Retinal pigment epithelial cell (primary cell): Measurements from ENCODE around the gene BPIFA3.

Experiments used
- DNase-seq: peaks from one replicate; pipeline ENCODE4 v3.0.0-alpha.2; 2010; ENCODE audit warnings: low read depth
- H3K4me3 ChIP-seq: 2 replicates; pipeline ENCODE4 v1.5.1; 2011; ENCODE audit warnings: mild to moderate bottlenecking, low read length, control low read depth, moderate library complexity
- CTCF ChIP-seq: conservative IDR thresholded peaks from 2 replicates; pipeline ENCODE4 v1.5.1; 2011; ENCODE audit warnings: low read depth, low read length, control low read depth, inconsistent platforms

BPIFA3 gene

DNA sequence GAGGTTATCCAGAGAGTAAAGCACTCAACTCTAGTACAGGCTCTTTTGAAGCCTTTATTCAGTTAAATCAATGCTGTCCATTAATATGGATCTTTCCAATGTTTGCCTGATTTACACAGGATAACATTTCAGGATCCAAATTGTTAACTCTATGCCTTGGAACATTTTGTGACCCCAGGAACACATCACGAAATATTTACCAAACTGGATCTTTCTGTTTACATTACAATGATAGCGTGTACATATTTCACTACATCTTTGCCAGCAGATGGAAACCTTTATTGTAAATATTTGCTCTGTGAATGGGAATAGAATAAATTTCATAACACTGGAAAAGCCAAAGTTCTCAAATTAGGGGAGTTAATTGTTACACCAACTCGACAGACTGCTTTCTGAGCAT is 25.7 kb upstream of the BPIFA3 start:
- no peak overlapping the region for H3K4me3 ChIP-seq
- no peak for TF ChIP-seq CTCF
- DNase-seq, result no peak

DNA sequence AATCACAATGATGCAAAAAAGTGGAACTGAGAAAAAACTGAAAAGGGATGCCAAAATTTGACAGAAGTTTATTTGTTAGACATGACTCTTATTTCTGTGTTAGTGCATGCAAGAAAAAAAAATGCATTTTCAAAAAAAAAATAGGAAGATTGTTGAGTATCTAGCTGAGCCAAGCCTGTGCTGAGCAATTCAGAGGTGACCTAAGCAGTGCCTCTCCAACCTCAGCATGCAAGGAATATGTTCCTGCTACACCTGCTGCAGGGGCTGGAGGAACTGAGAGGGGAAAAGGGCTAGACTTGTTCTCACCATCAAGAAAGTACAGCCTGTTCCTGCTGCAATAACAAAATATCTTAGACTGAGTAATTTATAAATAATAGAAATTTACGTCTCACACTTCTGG is 25.2 kb upstream of the BPIFA3 start:
- no peak for DNase-seq
- no peak overlapping the region for H3K4me3 ChIP-seq
- TF ChIP-seq CTCF, result no peak

GRCh38 chr20:33192912-33193501 is 24.1 kb upstream of the BPIFA3 start:
- no peak for DNase-seq
- TF ChIP-seq CTCF, result no peak
- no peak overlapping the region for H3K4me3 ChIP-seq

GRCh38 chr20:33199026-33199425 is 18.1 kb upstream of the BPIFA3 start:
- H3K4me3 ChIP-seq, result no peak overlapping the region
- DNase-seq, result no peak
- no peak for TF ChIP-seq CTCF

- H3K4me3 ChIP-seq, result no peak overlapping the region
- DNase-seq, result no peak
Measured at GRCh38 chr20:33202451-33202850, 14.7 kb upstream of the BPIFA3 start.

DNA sequence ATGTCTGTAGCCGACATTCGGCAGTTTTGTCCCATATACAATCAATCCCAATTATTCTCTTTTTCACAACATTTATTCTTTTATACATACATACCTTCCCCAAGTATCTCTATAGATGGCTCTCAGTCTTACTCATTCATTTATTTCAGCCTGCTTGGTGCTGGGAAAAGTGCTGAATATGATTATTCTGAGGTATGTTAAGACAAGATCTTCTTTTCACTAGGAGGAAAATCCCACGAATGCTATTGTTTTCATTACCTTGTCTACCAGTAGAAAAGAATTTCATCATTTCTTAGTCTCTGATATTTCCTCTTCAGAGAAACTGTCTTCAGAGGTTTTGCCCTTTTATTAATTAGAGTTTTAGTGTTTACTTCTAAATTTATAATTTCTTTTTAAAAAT is 13.7 kb upstream of the BPIFA3 start:
- H3K4me3 ChIP-seq, result no peak overlapping the region

More at GRCh38 chr20:33202451-33202850, 14.7 kb upstream of the BPIFA3 start:
- TF ChIP-seq CTCF, result no peak

More for the DNA sequence above, 13.7 kb upstream of the BPIFA3 start:
- no peak for TF ChIP-seq CTCF
- DNase-seq, result no peak
